Trophoblast cell (in vitro differentiated cells and primary cell): Measurements from ENCODE around the gene PXDC1. TPM values are rescaled to one million over a fixed set of nuclear protein-coding genes. Genes with fewer than 3 reads are reported as not detected.

ENCODE experiments used
- DNase-seq, 2 donors: peaks; one replicate each; pipeline ENCODE4 v3.0.0-alpha.2; 2016
- H2AFZ ChIP-seq: 2 replicates; pipeline ENCODE4 v1.6.1; 2013; ENCODE audit warnings: low read length, moderate library complexity, mild to moderate bottlenecking; ENCODE audit not compliant: insufficient read depth, poor library complexity
- H2AK5ac ChIP-seq: 2 replicates; pipeline ENCODE4 v1.6.1; 2013; ENCODE audit warnings: mild to moderate bottlenecking, low read length
- H2BK120ac ChIP-seq: 2 replicates; pipeline ENCODE4 v1.6.1; 2013; ENCODE audit warnings: low read length, mild to moderate bottlenecking, moderate library complexity; ENCODE audit not compliant: insufficient read depth, poor library complexity
- H2BK12ac ChIP-seq: 2 replicates; pipeline ENCODE4 v1.6.1; 2013; ENCODE audit warnings: mild to moderate bottlenecking, low read length, moderate library complexity
- H2BK5ac ChIP-seq: 2 replicates; pipeline ENCODE4 v1.6.1; 2013; ENCODE audit warnings: low read length, low read depth, moderate library complexity, mild to moderate bottlenecking; ENCODE audit not compliant: poor library complexity
- H3K14ac ChIP-seq: 2 replicates; pipeline ENCODE4 v1.6.1; 2013; ENCODE audit warnings: mild to moderate bottlenecking, low read length
- H3K18ac ChIP-seq: 2 replicates; pipeline ENCODE4 v1.6.1; 2013; ENCODE audit warnings: mild to moderate bottlenecking, low read length
- H3K23ac ChIP-seq: 2 replicates; pipeline ENCODE4 v1.6.1; 2013; ENCODE audit warnings: low read length
- H3K27ac ChIP-seq: 2 replicates; pipeline ENCODE4 v1.5.1; 2013; ENCODE audit warnings: low read depth, mild to moderate bottlenecking, inconsistent platforms, low read length, moderate library complexity
- H3K27me3 ChIP-seq: 2 replicates; pipeline ENCODE4 v1.6.1; 2013; ENCODE audit warnings: inconsistent platforms, mild to moderate bottlenecking, low read length, moderate library complexity; ENCODE audit not compliant: insufficient read depth
- H3K36me3 ChIP-seq, 2 experiments: 1 replicate in 1 of 2; 2 replicates in 1 of 2; pipeline ENCODE4 v1.6.1; 2013; ENCODE audit warnings: low read length in 2 of 2, mild to moderate bottlenecking in 2 of 2, moderate library complexity in 1 of 2; ENCODE audit not compliant: insufficient read depth in 2 of 2, control insufficient read depth in 1 of 2
- H3K4ac ChIP-seq: 2 replicates; pipeline ENCODE4 v1.6.1; 2013; ENCODE audit warnings: low read depth, mild to moderate bottlenecking, low read length, moderate library complexity
- H3K4me1 ChIP-seq, 2 experiments: 1 replicate in 1 of 2; 2 replicates in 1 of 2; pipeline ENCODE4 v1.6.1; 2013; ENCODE audit warnings: low read length in 2 of 2, mild to moderate bottlenecking in 2 of 2, moderate library complexity in 1 of 2; ENCODE audit not compliant: insufficient read depth in 2 of 2, control insufficient read depth in 1 of 2
- H3K4me2 ChIP-seq: 2 replicates; pipeline ENCODE4 v1.6.1; 2013; ENCODE audit warnings: inconsistent platforms, mild to moderate bottlenecking, low read length, moderate library complexity
- H3K4me3 ChIP-seq: 2 replicates; pipeline ENCODE4 v1.5.1; 2013; ENCODE audit warnings: mild to moderate bottlenecking, low read depth, low read length, inconsistent platforms
- H3K79me1 ChIP-seq: one replicate; pipeline ENCODE4 v1.6.1; 2013; ENCODE audit warnings: low read length
- H3K79me2 ChIP-seq: 2 replicates; pipeline ENCODE4 v1.6.1; 2013; ENCODE audit warnings: low read length, mild to moderate bottlenecking; ENCODE audit not compliant: control insufficient read depth, insufficient read depth, poor library complexity
- H3K9ac ChIP-seq: 2 replicates; pipeline ENCODE4 v1.6.1; 2013; ENCODE audit warnings: mild to moderate bottlenecking, low read length
- H3K9me3 ChIP-seq: 2 replicates; pipeline ENCODE4 v1.6.1; 2013; ENCODE audit warnings: low read depth, mild to moderate bottlenecking, control low read depth, inconsistent platforms, low read length; ENCODE audit not compliant: insufficient read depth
- H4K12ac ChIP-seq: 2 replicates; pipeline ENCODE4 v1.6.1; 2013; ENCODE audit warnings: low read depth, mild to moderate bottlenecking, low read length, moderate library complexity
- H4K8ac ChIP-seq: 2 replicates; pipeline ENCODE4 v1.6.1; 2013; ENCODE audit warnings: low read depth, mild to moderate bottlenecking, low read length, moderate library complexity
- H4K91ac ChIP-seq: one replicate; pipeline ENCODE4 v1.6.1; 2013; ENCODE audit warnings: low read depth, mild to moderate bottlenecking, low read length, moderate library complexity
- WGBS: extraction: QIAGEN DNeasy Blood & Tissue Kit; methylation state at CpG from one replicate; pipeline ENCODE4 v1.1.7; 2013; ENCODE audit warnings: missing lambda C conversion rate; ENCODE audit not compliant: insufficient read length, insufficient coverage; ENCODE audit errors: extremely low coverage; 5-methylcytosine and 5-hydroxymethylcytosine counted together
- polyA plus RNA-seq: library from polyadenylated mRNA; stranded (reverse); fragments of 200-250 nt; gene quantifications from 2 replicates; pipeline ENCODE4 v1.2.3, GENCODE V29; 2013

Gene PXDC1
- 57.9 and 59.3 TPM in 2 replicates for polyA plus RNA-seq

GRCh38 chr6:3751077-3751729, at the start of gene PXDC1:
TSS of gene PXDC1 (minus strand) at chr6:3751713. CDS start at chr6:3751531, 182 bp downstream.
- peak within 1 kb of the TSS; percentile 90 for H4K12ac ChIP-seq
- peaks cover 17% of the 10 kb centered on the region for H3K79me2 ChIP-seq
- peak within 1 kb of the TSS; percentile 85 for H3K18ac ChIP-seq
- no CpG with 5 or more reads among the region's 88 CpGs for WGBS
- H2AK5ac ChIP-seq = peak within 1 kb of the TSS; percentile 60
- peak within 1 kb of the TSS; percentile 98 for H3K14ac ChIP-seq
- peak within 1 kb of the TSS; percentile 87 for H4K91ac ChIP-seq
- peak within 1 kb of the TSS; percentile 95 for H3K4me3 ChIP-seq
- peak in 1 of 2 donors; percentile 48 for DNase-seq
- H3K9me3 ChIP-seq = no peaks in the 10 kb centered on the region
- H4K8ac ChIP-seq = peak within 1 kb of the TSS; percentile 94
- peaks cover 3 to 26% of the 10 kb centered on the region in 2 experiments for H3K4me1 ChIP-seq
- peak within 1 kb of the TSS; percentile 76 for H2BK12ac ChIP-seq
- no peak within 1 kb of the TSS for H3K23ac ChIP-seq
- H3K27ac ChIP-seq = peak within 1 kb of the TSS; percentile 96
- H3K4ac ChIP-seq = peak within 1 kb of the TSS; percentile 81
- peak within 1 kb of the TSS; percentile 82 for H2AFZ ChIP-seq
- peak within 1 kb of the TSS; percentile 86 for H3K9ac ChIP-seq
- H3K79me1 ChIP-seq = peaks cover 25% of the 10 kb centered on the region
- peak within 1 kb of the TSS; percentile 73 for H3K4me2 ChIP-seq
- H3K36me3 ChIP-seq = peaks cover 5% of the 10 kb centered on the region in 2 experiments
- peak within 1 kb of the TSS; percentile 84 for H2BK120ac ChIP-seq
- H3K27me3 ChIP-seq = no peaks in the 10 kb centered on the region
- peak within 1 kb of the TSS; percentile 85 for H2BK5ac ChIP-seq

- Histone ChIP-seq H4K12ac (no peak overlapping the region), H2BK120ac (no peak overlapping the region), H2AK5ac (no peak overlapping the region), H3K27ac (no peak overlapping the region), H2BK5ac (no peak overlapping the region), H3K79me2 (peaks cover 2% of the 10 kb centered on the region), H3K23ac (no peak overlapping the region), H3K9me3 (peaks cover 2% of the 10 kb centered on the region), H3K14ac (no peak overlapping the region), H3K4me1 (peaks cover 11 to 20% of the 10 kb centered on the region in 2 experiments), H3K36me3 (no peaks in the 10 kb centered on the region), H4K8ac (no peak overlapping the region), H3K79me1 (peaks cover 15% of the 10 kb centered on the region), H2AFZ (no peak overlapping the region), H3K4me2 (no peak overlapping the region), H3K18ac (no peak overlapping the region), H3K9ac (no peak overlapping the region), H2BK12ac (no peak overlapping the region), H3K27me3 (no peaks in the 10 kb centered on the region), H4K91ac (no peak overlapping the region), H3K4me3 (no peak overlapping the region), H3K4ac (no peak overlapping the region)
- DNase-seq = no peak
- WGBS = no CpG with 5 or more reads among the region's 11 CpGs
Observed at GRCh38 chr6:3800850-3801591, 49.5 kb upstream of the PXDC1 start.

GRCh38 chr6:3799719-3800118, 48.2 kb upstream of the PXDC1 start:
- Histone ChIP-seq H4K8ac (no peak overlapping the region), H2BK120ac (no peak overlapping the region), H3K9ac (no peak overlapping the region), H2AK5ac (no peak overlapping the region), H3K79me1 (peaks cover 15% of the 10 kb centered on the region), H3K79me2 (peaks cover 2% of the 10 kb centered on the region), H3K4ac (no peak overlapping the region), H3K14ac (no peak overlapping the region), H3K4me1 (peaks cover 10 to 18% of the 10 kb centered on the region in 2 experiments), H4K12ac (no peak overlapping the region), H3K4me3 (no peak overlapping the region), H3K27me3 (no peaks in the 10 kb centered on the region), H2AFZ (no peak overlapping the region), H3K4me2 (no peak overlapping the region), H3K9me3 (peaks cover 2% of the 10 kb centered on the region), H3K23ac (no peak overlapping the region), H4K91ac (no peak overlapping the region), H2BK12ac (no peak overlapping the region), H3K36me3 (no peaks in the 10 kb centered on the region), H3K27ac (no peak overlapping the region), H3K18ac (no peak overlapping the region), H2BK5ac (no peak overlapping the region)
- no CpG with 5 or more reads among the region's 6 CpGs for WGBS
- no peak for DNase-seq

- Histone ChIP-seq H3K14ac (no peak overlapping the region), H3K79me1 (peaks cover 8% of the 10 kb centered on the region), H2AFZ (peak overlapping the region; percentile 52), H3K27ac (peak overlapping the region; percentile 22), H3K23ac (peak overlapping the region; percentile 80), H2BK12ac (peak overlapping the region; percentile 91), H3K4me1 (peaks cover 8 to 13% of the 10 kb centered on the region in 2 experiments), H3K79me2 (no peaks in the 10 kb centered on the region), H3K4me3 (no peak overlapping the region), H4K91ac (peak overlapping the region; percentile 58), H3K18ac (no peak overlapping the region), H3K9me3 (peaks cover 2% of the 10 kb centered on the region), H2BK5ac (no peak overlapping the region), H4K12ac (no peak overlapping the region), H4K8ac (peak overlapping the region; percentile 58), H2BK120ac (no peak overlapping the region), H3K4ac (no peak overlapping the region), H3K4me2 (no peak overlapping the region), H2AK5ac (peak overlapping the region; percentile 73), H3K27me3 (no peaks in the 10 kb centered on the region), H3K36me3 (no peaks in the 10 kb centered on the region), H3K9ac (no peak overlapping the region)
- DNase-seq = no peak
- no CpG with 5 or more reads among the region's 8 CpGs for WGBS
Observed at GRCh38 chr6:3798055-3798919, 46.8 kb upstream of the PXDC1 start.
